GM19099 (cell line): Measurements from ENCODE around the gene NEO1.

Experiments
- POLR2A ChIP-seq: IDR thresholded peaks from 3 replicates; pipeline ENCODE4 v1.6.1; 2011; ENCODE audit warnings: low read depth; ENCODE audit not compliant: insufficient read length; ENCODE audit errors: extremely low read depth

NEO1 gene

DNA sequence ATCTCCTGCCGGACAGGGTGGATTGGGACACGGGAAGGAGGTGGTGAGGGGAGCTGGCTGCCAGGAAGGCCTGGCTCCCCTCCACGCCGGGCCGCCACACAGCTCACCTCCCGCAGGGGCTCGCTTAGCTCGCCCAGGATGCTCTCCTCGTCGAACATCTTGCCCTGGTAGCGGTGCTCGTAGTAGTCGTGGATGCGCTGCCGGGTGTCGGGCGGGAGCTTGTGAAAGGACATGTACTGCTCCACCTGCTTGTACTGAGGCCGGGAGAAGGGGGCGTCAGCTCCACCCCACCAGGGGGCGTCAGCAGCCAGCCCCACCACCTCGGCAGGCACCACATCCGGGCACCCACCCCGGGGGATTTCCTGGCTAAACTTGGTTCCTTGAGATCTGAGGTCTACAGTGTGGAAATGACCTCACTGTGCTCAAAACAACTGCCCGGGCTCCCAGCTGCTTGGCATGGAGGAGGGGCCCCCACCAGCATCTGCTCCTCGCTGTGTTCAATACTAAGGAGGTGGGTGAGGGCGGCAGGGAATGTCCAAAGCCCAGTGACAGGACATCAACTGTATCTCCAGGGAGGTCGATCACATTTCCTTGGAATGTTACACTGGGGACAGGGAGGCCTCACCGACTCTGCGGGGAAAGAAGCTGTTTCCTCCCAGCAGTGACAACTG lies 273.1 kb downstream of the NEO1 start:
- TF ChIP-seq POLR2A, result no peak

DNA sequence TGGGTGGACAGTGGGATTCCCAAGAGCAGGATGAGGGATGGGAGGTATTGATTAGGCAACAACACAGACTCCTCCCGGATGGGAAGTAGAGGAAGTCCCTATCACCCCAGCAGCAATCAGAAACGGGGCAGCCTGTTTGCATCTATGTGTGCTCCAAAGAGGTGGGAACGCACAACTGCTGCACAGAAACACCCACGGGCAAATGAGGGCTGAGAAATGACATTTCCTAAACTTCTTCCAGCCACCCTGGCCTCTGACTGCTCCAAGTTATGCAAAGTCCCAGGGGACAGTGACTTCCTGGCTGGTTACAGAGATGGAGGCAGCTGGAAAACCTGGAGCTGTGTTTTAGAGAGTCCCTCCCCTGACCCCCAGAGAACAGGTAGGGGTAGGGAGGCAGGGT lies 273.9 kb downstream of the NEO1 start:
- TF ChIP-seq POLR2A, result no peak

DNA sequence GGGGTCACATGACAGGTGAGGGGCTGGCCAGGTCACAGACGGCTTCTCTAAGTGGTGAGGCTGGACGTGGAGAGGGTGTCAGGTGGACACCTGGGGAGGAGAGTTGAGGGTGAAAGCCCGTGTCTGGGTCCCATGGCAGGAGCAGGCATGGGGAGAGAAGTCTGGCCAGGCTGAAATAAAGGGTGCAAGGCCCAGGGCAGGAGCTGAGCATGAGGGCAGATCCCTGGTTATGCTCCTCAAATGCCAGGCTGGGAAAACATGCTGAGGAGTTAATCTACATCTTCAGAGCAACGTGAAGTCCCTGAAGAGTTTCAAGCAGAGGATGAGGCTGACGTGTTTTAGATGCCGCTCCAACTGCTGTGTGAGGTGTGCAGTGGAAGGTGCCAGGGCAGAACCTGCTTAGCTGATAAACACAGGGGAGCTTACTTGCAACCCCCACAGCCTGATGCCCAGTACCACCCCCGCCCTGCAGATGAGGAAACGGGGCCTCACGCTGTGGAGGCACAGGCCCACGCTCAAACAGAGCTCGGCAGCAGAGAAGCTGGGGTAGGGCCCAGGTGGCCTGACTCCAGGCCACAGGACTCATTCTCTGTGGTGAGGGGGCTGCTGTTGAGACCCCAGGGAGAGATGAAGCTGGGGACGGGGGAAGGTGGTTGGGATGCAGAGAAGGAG lies 276.0 kb downstream of the NEO1 start:
- no peak for TF ChIP-seq POLR2A

DNA sequence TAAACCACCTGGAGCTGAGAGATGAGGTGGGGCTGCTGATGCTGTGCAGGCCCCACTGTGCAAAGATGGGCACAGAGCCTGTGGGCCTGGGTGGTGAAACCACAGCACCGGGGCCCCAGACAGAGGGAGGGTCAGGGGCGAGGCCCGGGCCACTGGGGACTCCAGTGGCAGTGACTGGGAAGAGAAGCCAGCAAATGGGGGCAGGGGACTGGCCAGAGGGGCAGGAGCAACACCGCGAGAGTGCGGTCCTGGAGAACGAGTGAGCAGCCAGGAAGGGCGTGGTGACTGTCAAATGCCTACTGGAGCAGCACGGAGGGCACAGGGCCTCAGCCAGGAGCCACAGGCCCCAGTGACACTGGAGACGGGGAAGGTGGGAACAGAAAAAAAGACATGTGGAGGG lies 276.7 kb downstream of the NEO1 start:
- no peak for TF ChIP-seq POLR2A

DNA sequence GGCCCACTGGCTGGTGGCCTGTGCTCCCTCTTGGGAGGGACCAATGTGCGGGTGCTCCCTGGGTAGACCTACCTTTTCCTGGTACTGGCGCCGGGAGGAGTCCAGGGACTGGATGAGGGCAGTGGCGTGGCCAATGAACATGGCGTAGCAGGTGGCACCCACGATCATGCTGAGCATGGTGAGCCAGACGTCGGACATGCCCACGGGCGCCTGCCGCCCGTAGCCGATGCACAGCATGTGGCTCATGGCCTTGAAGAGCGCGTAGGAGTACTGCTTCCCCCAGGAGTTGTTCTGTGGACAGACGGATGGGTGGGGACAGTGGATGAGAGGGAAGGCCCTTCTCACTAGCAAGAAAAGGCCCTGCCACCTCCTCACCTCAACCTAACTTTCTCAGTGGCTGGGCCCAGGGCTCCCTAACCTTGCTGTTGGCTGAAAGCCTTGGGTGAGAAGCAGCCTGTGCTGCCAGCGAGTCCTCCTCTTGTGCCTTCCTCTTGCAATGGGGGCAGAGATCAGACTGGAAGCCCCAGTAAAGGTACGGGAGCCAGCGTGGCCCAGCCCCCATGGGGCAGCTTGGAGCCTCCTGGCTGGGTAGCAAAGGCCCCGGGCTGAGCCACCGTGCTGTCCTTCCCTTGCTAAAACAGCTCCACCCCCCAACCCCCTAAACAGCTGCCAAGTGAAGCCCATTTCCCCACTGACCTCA lies 277.4 kb downstream of the NEO1 start:
- no peak for TF ChIP-seq POLR2A

DNA sequence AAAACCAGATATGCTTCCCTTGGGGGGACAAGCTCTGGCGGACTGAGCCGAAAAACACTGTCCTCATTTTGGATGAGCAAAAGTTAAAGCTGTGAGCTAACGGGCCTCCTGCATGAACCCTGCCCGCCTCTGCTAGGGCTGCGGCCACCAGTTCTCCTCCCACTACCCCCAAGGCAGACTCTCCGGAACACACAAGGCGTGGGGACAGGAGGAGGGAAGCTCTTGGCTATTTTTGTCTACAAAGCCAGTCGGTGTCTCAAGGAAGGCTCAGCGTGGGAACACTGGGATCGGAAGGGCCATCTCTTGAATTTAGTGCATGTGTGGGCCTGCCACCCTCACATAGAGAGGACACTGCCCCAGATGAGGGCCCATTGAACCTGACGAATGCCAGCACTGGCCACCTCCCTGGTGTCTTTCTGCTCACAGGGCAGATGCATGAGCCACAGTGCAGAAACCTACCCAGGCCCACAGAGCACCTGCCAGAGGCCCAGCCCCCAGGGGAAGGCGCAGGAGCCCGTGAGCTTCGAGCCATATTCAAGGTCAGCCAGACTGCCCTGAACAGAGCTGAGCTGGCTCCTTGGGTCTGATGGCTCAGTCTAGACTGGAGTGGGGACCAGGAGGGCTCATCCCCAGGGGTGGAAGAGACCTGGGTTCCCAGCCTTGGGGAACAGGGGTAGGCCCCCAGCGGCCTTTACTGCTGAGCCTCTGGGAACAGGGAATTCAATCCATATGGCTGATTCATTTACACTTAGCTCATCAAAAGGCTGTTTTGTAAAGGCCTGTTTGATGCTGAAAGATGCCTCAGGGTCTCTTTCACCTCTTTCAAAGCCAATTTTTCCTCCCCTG lies 278.2 kb downstream of the NEO1 start:
- TF ChIP-seq POLR2A, result no peak

DNA sequence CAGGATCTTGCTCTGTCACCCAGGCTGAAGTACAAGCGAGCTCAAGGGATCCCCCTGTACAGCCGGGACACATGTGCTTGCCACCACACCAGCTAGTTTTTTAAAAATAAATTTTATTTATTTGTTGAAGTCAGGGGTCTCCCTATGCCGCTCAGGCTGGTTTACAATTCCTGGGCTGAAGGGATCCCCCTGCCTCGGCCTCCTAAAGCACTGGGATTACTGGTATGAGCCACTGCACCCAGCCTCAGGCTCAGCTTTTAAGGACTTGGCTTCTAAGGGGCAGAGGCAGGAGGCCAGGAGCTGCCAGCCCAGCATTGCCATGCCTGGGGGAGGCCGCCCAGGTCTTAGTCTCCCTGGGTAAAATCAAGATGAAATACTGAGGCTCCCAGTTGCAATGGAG lies 279.2 kb downstream of the NEO1 start:
- TF ChIP-seq POLR2A, result no peak

DNA sequence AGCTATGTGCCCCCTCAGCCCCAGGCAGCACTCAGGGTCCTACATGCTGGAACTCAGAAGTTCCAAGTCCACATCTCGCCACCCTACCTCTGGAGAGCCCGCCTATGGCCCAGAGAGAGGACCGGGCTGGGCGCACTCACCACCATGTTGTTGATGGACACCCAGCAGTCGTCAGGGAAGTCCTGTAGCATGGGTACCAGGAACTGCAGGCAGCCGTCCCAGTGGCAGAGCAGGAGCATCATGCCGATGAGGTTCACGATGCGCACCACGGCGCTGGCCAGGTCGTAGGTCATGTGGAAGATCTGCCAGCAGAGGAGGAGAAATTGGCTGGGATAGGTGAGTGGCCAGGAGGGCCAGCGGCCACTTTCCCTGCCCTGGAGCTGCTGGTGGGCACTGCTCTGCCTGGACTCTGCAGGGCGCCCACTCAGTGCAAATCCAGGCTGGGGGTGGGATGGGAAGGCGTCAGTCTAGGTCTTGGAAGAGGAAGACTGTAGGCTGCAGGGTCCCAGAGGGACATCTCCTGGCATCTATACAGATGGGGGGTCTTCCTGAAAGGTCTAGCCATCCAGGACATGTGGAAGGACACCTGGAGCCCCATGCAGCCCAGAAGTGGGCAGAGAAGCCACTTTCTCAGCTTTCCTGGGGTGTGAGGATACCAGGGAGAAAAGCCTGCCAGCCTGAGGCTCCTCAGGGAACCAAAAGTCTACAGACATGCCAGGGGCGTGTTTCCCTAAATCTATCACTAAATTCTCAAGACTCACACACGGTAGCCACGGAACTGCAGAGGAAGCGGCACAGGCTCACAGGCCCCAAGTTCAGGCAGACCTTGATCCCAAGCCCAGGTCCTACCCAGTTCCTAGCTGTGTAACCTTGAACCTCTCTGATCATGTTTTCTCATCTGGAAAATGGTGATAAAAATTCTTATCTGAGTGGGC lies 280.0 kb downstream of the NEO1 start:
- no peak for TF ChIP-seq POLR2A

DNA sequence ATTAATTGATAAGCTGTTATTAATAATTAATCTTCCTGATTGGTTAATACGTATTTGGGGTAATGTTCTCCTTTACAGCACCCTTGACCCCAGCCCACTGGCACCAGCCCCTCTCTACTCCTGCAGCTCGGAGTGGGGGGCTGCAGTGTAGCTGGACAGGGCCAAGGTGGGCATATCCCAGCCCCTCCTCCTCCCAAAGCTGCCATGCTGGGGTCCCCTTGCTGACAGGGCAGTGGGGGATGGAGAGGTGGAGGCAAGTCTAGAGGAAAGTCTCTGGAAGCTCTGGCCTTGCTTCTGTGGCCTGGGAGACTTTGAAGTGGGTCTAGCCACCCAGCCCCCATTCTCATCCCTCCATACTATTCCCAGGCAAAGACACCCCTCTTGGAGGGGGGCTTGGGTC lies 280.7 kb downstream of the NEO1 start:
- TF ChIP-seq POLR2A, result no peak

DNA sequence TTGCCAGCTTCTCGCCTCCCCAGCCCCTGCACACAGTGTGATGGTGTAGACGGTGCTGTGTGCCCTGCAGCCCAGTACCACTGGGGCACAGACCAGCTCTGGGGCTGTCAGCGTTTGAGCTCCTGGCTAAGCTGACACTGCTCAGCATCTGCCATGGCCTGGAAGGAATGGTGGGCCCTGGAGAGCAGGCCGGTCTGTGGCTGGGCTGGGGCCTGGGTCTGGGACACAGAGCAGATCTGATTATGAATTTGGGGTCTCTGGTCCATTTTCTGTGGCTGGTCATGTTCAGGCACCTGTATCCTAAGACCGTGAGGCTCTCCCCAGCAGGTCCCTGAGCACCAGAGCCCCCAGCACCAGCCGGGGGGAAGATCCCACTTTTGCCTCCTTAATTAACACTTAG lies 281.8 kb downstream of the NEO1 start:
- no peak for TF ChIP-seq POLR2A

DNA sequence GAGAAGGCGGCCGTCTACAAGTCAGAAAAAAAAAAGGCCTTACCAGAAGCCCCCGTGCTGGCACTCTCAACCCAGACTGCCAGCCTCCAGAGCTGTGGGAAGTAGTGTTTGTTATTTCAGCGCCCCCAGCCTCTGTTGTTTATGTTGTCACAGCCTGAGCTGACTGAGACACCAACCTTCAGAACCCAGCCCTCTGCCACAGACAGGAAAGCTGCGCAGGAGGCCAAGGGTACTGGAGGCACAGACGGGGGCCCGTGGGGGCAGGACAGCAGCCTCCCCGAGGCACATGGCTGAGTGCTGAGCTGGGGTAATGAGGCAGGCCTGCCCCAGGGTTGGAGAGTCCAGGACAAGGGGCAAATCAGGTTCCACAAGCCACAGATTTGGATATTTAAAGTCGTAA lies 282.8 kb downstream of the NEO1 start:
- no peak for TF ChIP-seq POLR2A

DNA sequence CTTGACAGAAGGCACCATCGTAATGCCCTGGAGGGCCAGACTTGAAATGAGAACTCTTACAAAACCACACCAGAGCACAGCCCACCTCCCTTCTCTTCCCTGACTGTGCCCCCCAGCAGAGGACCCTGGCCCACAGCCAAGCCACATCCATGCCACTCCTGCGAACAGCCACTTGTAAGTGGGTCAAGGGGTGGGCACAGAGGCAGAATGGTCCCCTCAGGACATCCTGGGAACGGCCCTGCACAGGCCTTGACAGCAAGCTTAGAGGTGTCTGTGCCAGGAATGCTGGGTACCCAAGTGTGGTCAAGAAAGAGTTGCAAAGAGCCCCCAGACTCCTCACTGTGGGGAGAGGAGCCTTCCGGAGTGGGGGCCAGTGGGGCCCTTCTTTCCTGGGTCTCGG lies 283.2 kb downstream of the NEO1 start:
- no peak for TF ChIP-seq POLR2A

DNA sequence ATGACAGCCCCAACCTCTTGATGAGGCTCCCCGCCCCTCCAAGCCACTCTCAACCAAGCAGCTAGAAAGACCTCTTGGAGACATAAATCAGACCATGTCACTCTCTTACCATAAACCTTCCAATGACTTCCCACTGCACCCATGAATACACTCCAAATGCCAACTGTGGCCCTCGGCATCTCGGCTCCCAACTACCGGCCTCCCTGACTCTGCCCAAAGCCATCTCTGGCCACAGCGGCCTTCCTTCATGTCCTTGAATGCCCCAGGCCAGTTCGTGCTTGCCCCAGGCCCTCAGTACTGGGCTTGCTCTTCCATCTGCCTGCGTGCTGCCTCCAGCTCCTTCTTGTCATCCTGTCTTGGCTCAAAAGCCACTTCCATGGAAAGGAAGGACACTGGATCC lies 284.5 kb downstream of the NEO1 start:
- no peak for TF ChIP-seq POLR2A

DNA sequence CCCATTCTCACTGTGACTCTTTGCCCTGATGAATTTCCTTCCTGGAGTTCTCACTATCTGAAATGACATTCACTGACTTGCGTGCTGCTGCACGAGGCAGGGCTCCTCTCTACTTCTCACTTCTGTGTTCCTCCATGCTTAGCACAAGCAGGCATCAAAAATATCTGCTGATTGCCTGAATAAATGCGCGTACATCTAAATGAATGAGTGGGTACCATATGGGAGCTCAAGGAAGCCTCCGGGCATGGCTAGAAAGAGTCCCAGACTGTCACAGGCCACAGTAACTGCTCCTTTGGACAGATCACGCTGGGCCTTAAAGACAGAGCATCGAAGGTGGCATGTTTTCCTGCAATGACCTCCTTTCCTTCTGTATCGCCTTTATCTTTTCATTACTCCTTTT lies 284.9 kb downstream of the NEO1 start:
- TF ChIP-seq POLR2A, result no peak
